HepG2 (cell line): Measurements from ENCODE around the gene AHSG. TPM values are rescaled to one million over a fixed set of nuclear protein-coding genes. Genes with fewer than 3 reads are reported as not detected.

Experiments used
- ATAC-seq: fragments of 200-7000 bp; cut with Tn5 transposase; 3 replicates; pipeline ENCODE4 v1.9.1; 2020; ENCODE audit warnings: mild to moderate bottlenecking, moderate library complexity
- BruUV-seq: library from RNA; stranded (reverse); fragments of 400-500 nt; replicated peaks from 2 replicates; lab custom pipeline; 2021; lab: Mats Ljungman, UMichigan
- CTCF ChIA-PET: fragments of 300-600 bp; formaldehyde crosslinking; extraction: SDS; loops from one replicate; lab custom pipeline; 2021; ENCODE audit warnings: low total read pairs, inconsistent platforms, low intra/inter-chr PET ratio; lab: Yijun Ruan, JAX
- POLR2A ChIA-PET: fragments of 350-600 bp; sonication (Branson Sonifier 250); formaldehyde crosslinking; loops from one replicate; lab custom pipeline; 2020; ENCODE audit warnings: antibody characterized with exemption, inconsistent platforms; lab: Yijun Ruan, JAX
- DNase-seq: peaks from one replicate; pipeline ENCODE4 v3.0.0-alpha.2; 2015; ENCODE audit warnings: low spot score
- FAIRE-seq: peaks from 3 replicates; lab custom pipeline; 2011; peaks lifted over from hg19 to GRCh38; lab: Jason Lieb, UNC
- H2AFZ ChIP-seq: one replicate; pipeline ENCODE4 v1.6.1; 2011; ENCODE audit warnings: low read length, inconsistent platforms
- H3K27ac ChIP-seq: fragments of 300-600 bp; 3 replicates; pipeline ENCODE4 v1.8.0; 2011; ENCODE audit warnings: mixed run types, mild to moderate bottlenecking, mixed read lengths, low read length, inconsistent platforms; ENCODE audit not compliant: insufficient read depth; ENCODE audit errors: extremely low read length
- H3K27me3 ChIP-seq, 2 experiments: fragments of 200-600 bp in 1 of 2; 2 replicates in 1 of 2; 3 replicates in 1 of 2; pipeline versions ENCODE4 v1.6.0 to v1.8.0; 2011; ENCODE audit warnings: low read length in 2 of 2, mild to moderate bottlenecking in 2 of 2, moderate library complexity in 2 of 2, inconsistent platforms in 1 of 2; ENCODE audit not compliant: insufficient read depth in 2 of 2, control insufficient read depth in 1 of 2
- H3K36me3 ChIP-seq, 2 experiments: fragments of 200-600 bp in 1 of 2; replicated peaks in 1 of 2; 2 replicates in 1 of 2; 3 replicates in 1 of 2; pipeline versions ENCODE4 v1.5.1 to v1.8.0; 2011; ENCODE audit warnings: low read length in 2 of 2, inconsistent platforms in 1 of 2; ENCODE audit not compliant: insufficient read depth in 2 of 2, control insufficient read depth in 1 of 2
- H3K4me1 ChIP-seq: 2 replicates; pipeline ENCODE4 v1.5.1; 2012; ENCODE audit warnings: low read length, inconsistent platforms; ENCODE audit not compliant: insufficient read depth
- H3K4me2 ChIP-seq: 2 replicates; pipeline ENCODE4 v1.6.0; 2011; ENCODE audit warnings: low read depth, low read length, inconsistent platforms
- H3K4me3 ChIP-seq, 3 experiments: fragments of 200-600 bp in 1 of 3; sonication (generic), shearing (Covaris generic) in 1 of 3; replicated peaks in 1 of 3; 2 replicates each; pipeline ENCODE4 v1.5.1; 2011 to 2016; ENCODE audit warnings: low read length in 3 of 3, inconsistent platforms in 2 of 3, low read depth in 2 of 3, mild to moderate bottlenecking in 2 of 3, control low read depth in 1 of 3, mixed read lengths in 1 of 3; ENCODE audit not compliant: insufficient read depth in 1 of 3
- H3K79me2 ChIP-seq: one replicate; pipeline ENCODE4 v1.6.1; 2011; ENCODE audit warnings: low read length, inconsistent platforms; ENCODE audit not compliant: insufficient read depth
- H3K9ac ChIP-seq: 2 replicates; pipeline ENCODE4 v1.6.0; 2011; ENCODE audit warnings: mild to moderate bottlenecking, low read depth, low read length, inconsistent platforms; ENCODE audit not compliant: insufficient read depth
- H3K9me3 ChIP-seq: 2 replicates; pipeline ENCODE4 v1.5.1; 2012; ENCODE audit warnings: mild to moderate bottlenecking, low read length
- H4K20me1 ChIP-seq: 2 replicates; pipeline ENCODE4 v1.6.0; 2011; ENCODE audit warnings: inconsistent platforms, mild to moderate bottlenecking, low read length, moderate library complexity; ENCODE audit not compliant: insufficient read depth
- CEBPB ChIP-seq: IDR thresholded peaks from 2 replicates; pipeline ENCODE4 v1.6.1; 2011; ENCODE audit warnings: low read depth, low read length, improper control_type of control experiment, borderline replicate concordance
- KLF16 ChIP-seq, 2 experiments: sonication (generic) in 1 of 2; formaldehyde crosslinking in 1 of 2; IDR thresholded peaks; 2 replicates each; pipeline versions ENCODE4 v1.6.1 to v1.8.0; 2016 to 2023; ENCODE audit warnings: missing genetic modification reagents in 2 of 2, missing compliant biosample characterization in 1 of 2
- SOX5 ChIP-seq: IDR thresholded peaks from 2 replicates; pipeline ENCODE4 v1.6.1; 2016; ENCODE audit warnings: borderline replicate concordance
- WGBS: methylation state at CpG from one replicate; pipeline ENCODE4 v1.1.6; 2017; ENCODE audit warnings: low lambda C conversion rate; 5-methylcytosine and 5-hydroxymethylcytosine counted together
- in situ Hi-C: cut with HindIII; loops from 2 replicates; pipeline ENCODE4 v1.10.0; 2017; ENCODE audit warnings: low pct_unique_long_range_greater_than_20kb; ENCODE audit not compliant: extremely low pct_ligation_motif_present
- intact Hi-C: fragments of 100-400 bp; cut with micrococcal nuclease; formaldehyde crosslinking; loops from one replicate; pipeline ENCODE4 v1.10.0; 2022; ENCODE audit not compliant: unreplicated experiment
- polyA plus RNA-seq, 8 experiments: library from polyadenylated mRNA; depleted of rRNA in 3 of 8; stranded (reverse) in 7 of 8; unstranded in 1 of 8; fragments of >200 nt; fragmentation: Illumina TruSeq in 4 of 8; extraction: Trizol in 4 of 8; gene quantifications; 2 replicates each; pipeline versions ENCODE4 v1.2.1 to v1.2.3, GENCODE V29; 2011 to 2016; ENCODE audit warnings: low read depth in 4 of 8, missing spikeins in 1 of 8, mixed read lengths in 1 of 8; ENCODE audit not compliant: insufficient read depth in 1 of 8
- total RNA-seq, 5 experiments: library from RNA; depleted of rRNA; stranded (reverse); fragments of >200 nt; fragmentation: Illumina TruSeq; extraction: Trizol; gene quantifications; 2 replicates each; pipeline ENCODE4 v1.2.3, GENCODE V29; 2016; ENCODE audit warnings: low read depth in 1 of 5
- TF ChIP-seq, protein P1 (sequence below): sonication (generic); formaldehyde crosslinking; IDR thresholded peaks from 2 replicates; pipeline ENCODE4 v1.5.0; 2020; ENCODE audit warnings: mild to moderate bottlenecking, missing genetic modification reagents, moderate library complexity

AHSG gene
- total and polyA plus RNA-seq, 2 of the 13 experiments (the other 11 are each of a cell fraction or from before 2014, with no cell fraction given) = 2,043 to 19,152 TPM

DNA sequence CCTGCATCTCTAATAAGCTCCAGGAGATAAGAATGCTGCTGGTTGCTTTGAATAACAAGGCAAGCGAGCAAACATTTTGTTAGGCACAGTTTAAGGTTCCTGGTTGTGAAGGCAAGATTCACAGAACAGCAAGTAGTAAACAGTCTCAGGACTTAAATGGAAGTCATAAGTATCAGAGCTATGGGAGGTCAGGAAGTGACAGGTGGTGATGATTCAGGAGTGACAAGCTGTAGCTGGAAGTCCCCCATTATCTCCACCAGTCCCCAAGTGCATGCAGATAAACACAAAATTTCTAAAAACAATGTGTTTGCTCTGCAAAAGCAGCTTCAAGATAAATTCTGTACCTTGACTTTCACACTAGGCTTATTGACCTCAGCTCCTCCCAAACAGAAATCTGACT lies 30.6 kb downstream of the AHSG start:
- TF ChIP-seq KLF16 (CRISPR knock-in tag; IDR thresholded peaks at IDR 0.05) = no peak
- 95% methylated on average over 1 of the region's 1 CpG for WGBS

DNA sequence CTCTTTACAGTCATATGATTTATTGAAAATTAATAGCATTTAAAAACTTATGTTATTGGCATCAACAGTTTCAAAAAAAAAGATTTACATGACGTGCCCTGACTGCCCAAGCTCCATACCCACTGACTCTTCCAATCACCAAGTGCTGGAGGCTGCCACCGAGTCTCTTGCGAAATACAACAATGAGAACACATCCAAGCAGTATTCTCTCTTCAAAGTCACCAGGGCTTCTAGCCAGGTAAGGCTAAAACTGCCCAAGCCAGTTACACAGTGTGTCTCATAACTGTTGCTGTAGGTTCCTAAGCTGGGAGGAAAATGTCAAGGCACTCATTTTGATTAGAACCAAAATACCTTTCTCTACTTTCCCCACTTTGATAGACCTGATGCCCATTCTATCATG lies 31.8 kb downstream of the AHSG start:
- POLR2A ChIA-PET = no interaction called here
- Histone ChIP-seq H3K27me3 (no peaks in the 10 kb centered on the region), H3K27ac (no peak overlapping the region), H3K4me1 (peaks cover 13% of the 10 kb centered on the region), H4K20me1 (no peaks in the 10 kb centered on the region), H3K36me3 (no peaks in the 10 kb centered on the region), H3K9ac (no peak overlapping the region), H3K9me3 (no peaks in the 10 kb centered on the region), H3K4me3 (no peak overlapping the region), H3K79me2 (no peaks in the 10 kb centered on the region), H3K4me2 (no peak overlapping the region), H2AFZ (no peak overlapping the region)
- DNase-seq = no peak
- TF ChIP-seq, protein P1, sequence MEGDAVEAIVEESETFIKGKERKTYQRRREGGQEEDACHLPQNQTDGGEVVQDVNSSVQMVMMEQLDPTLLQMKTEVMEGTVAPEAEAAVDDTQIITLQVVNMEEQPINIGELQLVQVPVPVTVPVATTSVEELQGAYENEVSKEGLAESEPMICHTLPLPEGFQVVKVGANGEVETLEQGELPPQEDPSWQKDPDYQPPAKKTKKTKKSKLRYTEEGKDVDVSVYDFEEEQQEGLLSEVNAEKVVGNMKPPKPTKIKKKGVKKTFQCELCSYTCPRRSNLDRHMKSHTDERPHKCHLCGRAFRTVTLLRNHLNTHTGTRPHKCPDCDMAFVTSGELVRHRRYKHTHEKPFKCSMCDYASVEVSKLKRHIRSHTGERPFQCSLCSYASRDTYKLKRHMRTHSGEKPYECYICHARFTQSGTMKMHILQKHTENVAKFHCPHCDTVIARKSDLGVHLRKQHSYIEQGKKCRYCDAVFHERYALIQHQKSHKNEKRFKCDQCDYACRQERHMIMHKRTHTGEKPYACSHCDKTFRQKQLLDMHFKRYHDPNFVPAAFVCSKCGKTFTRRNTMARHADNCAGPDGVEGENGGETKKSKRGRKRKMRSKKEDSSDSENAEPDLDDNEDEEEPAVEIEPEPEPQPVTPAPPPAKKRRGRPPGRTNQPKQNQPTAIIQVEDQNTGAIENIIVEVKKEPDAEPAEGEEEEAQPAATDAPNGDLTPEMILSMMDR (CRISPR knock-in tag) = no peak
- TF ChIP-seq CEBPB (peak; percentile 51), SOX5 (CRISPR knock-in tag) (no peak)
- intact Hi-C loops (no loop called here), in situ Hi-C loops (no loop called here)
- CTCF ChIA-PET = no interaction called here
- no peak for ATAC-seq
- no peak for FAIRE-seq
- WGBS = 69% methylated on average over 3 of the region's 3 CpGs
- no TSS peak for BruUV-seq

More for the DNA sequence above, 30.6 kb downstream of the AHSG start:
- Histone ChIP-seq H3K27me3 (no peaks in the 10 kb centered on the region), H3K9ac (no peak overlapping the region), H3K79me2 (no peaks in the 10 kb centered on the region), H3K4me2 (no peak overlapping the region), H3K9me3 (no peaks in the 10 kb centered on the region), H2AFZ (no peak overlapping the region), H4K20me1 (no peaks in the 10 kb centered on the region), H3K36me3 (no peaks in the 10 kb centered on the region), H3K27ac (no peak overlapping the region), H3K4me3 (no peak overlapping the region), H3K4me1 (peaks cover 14% of the 10 kb centered on the region)
- intact Hi-C loops = no loop called here
- FAIRE-seq (no peak), DNase-seq (no peak), ATAC-seq (no peak)
- BruUV-seq = no TSS peak
- in situ Hi-C loops = no loop called here
- ChIA-PET CTCF (no interaction called here), POLR2A (no interaction called here)
